GM21526 (cell line): ENCODE measurements around the gene GRIK3.
"Not testable (repeated sequence)": the region's sequence is repeated elsewhere in the genome, so short reads cannot be mapped to it uniquely, and the experiment has no call there.

Experiments used
- ATAC-seq: cut with Tn5 transposase; IDR thresholded peaks from one replicate; pipeline ENCODE4 v1.9.1; 2021; ENCODE audit warnings: moderate library complexity; ENCODE audit not compliant: unreplicated experiment, low FRiP score

The GRIK3 gene

GRCh38 chr1:36913484-36914060 is 120.7 kb downstream of the GRIK3 start:
- ATAC-seq, result no peak

GRCh38 chr1:36913016-36913415 is 121.3 kb downstream of the GRIK3 start:
- no peak for ATAC-seq

GRCh38 chr1:36912365-36912865 is 121.9 kb downstream of the GRIK3 start:
- no peak for ATAC-seq

DNA sequence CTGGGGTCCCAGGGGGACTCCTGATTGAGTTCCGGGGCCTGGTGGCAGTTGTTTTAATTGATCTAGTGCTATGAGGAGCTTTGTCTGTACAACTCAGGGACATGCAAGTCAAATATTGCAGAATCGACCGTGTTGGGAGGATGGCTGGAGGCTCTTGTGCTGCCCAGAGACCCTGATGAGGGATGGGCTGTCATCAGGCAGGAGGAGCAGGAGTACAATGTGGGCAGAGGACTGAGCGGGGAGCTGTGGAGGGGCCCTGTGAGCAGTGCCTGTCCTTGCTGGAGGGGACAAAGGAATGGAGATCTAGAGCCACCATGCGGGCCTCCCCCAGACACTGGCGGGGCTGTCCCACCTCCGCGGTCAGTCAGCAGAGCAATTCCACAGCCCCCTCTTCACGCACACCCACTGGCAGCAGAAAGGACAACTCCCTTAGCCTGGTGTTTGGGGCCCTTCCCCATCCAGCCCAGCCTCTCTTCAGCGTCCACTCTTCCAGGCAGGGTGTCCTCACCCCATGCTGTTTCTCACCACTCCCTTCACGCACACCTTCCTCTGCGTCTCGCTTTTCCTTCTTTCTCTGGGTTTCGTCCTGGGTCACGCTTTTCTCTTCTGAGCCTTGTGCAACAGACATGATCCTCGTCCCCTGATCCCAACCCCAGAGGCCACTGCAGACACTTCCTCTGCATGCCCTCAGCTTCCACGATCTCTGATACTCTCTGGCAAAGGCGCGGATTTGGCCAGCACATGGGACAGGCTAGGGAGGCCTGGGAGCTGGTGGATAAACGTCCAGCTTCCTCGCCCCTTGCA is 122.6 kb downstream of the GRIK3 start:
- ATAC-seq, result no peak

DNA sequence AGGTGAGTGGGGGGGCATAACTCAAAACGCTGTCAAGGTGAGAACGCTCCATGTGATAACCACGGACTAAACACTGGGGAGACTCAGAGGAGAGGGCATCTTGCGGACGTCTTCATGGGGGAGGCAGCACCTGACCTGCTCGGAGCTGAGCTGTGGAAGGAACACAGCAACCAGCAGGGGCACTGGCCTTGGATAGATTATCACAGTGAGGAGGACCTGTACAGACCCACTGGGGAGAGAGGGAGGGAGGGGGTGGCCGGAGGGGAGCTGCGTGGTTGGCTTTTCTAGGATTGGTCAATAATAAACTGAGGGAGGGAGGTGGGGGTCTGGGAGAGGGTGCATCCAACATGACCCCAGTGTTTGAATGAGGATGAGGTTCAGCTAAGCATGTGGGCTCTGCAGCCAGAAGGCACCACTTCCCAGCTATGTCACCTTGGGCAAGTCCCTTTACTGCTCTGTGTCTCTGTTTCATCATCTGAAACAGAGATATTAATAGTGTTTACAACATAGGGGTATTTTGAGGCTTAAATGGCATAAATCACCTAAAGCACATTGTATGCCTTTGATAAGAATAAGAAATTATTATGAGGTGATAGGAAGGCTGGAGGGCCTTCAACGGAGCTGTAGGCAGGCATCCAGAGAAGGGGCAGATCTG is 123.3 kb downstream of the GRIK3 start:
- ATAC-seq, result no peak

- no peak for ATAC-seq
Measured at GRCh38 chr1:36909946-36910725, 124.2 kb downstream of the GRIK3 start.

DNA sequence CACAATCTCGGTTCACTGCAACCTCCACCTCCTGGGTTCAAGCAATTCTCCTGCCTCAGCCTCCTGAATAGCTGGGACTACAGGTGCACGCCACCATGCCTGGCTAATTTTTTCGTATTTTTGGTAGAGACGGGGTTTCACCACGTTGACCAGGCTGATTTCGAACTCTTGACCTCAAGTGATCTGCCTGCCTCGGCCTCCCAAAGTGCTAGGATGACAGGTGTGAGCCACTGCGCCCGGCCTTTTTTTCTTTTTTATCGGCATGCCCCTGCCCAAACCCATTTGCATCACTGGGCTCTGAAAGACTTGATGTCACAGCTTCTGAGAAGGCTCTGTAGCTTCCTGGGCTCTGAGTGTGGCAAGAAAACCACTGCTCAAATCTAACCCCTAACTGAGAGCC is 125.0 kb downstream of the GRIK3 start:
- not testable (repeated sequence) for ATAC-seq

DNA sequence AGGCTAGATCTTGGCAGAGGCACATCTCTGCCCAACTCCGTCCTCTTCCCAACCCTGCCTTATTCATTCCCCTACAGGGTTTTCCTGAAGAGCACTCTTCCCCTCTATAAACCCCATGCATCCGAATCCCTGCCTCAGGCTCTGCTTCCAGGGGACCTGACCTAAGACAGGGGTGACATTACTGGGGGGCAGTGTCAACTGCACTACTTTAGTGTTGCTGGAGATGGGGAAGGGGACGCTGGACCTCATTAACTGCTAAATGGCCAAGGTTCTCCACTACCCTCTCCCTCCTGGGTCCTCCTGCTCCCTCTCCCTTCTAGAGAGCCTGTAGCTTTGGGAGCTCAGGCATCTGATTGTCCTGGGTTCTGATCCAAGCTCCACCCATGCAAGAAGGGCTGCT is 126.2 kb downstream of the GRIK3 start:
- no peak for ATAC-seq

- no peak for ATAC-seq
Measured at GRCh38 chr1:36906555-36906954, 127.8 kb downstream of the GRIK3 start.

DNA sequence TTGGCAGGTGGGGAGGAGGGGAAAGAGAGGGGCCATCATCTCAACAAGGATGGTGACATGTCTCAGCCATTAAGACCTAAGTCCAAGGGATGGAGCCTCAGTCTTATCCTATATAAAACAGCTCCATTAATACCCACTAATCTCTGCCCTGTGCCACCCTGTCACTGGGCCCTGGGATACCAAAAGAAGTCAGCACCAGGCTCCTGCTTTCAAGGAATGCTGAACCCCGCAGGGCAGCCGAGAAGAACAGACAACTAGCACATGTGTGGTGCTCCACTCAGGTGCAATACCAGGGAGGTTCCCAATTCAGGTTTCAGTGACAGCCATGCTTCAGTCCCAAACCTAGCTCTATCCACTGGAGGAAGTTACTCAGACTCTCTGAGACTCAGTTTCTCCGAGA is 128.4 kb downstream of the GRIK3 start:
- no peak for ATAC-seq

DNA sequence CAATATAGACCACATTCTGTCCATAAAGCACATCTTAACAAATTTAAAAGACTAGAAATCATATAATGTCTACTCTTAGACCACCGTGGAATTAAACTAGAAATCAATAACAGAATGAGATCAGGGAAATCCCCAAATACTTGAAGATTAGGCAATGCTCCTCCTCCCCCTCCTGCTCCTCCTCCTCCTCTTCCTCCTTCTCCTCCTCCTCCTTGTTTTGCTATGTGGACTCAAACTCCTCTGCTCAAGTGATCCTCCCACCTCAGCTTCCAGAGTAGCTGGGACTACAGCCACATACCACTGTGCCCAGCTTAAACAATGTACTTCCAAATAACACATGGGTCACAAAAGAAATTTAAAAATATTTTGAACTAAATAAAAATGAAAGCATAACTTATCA is 134.2 kb downstream of the GRIK3 start:
- no peak for ATAC-seq

GRCh38 chr1:36897813-36898212 is 136.5 kb downstream of the GRIK3 start:
- ATAC-seq, result not testable (repeated sequence)

GRCh38 chr1:36894824-36895223 is 139.5 kb downstream of the GRIK3 start:
- no peak for ATAC-seq

DNA sequence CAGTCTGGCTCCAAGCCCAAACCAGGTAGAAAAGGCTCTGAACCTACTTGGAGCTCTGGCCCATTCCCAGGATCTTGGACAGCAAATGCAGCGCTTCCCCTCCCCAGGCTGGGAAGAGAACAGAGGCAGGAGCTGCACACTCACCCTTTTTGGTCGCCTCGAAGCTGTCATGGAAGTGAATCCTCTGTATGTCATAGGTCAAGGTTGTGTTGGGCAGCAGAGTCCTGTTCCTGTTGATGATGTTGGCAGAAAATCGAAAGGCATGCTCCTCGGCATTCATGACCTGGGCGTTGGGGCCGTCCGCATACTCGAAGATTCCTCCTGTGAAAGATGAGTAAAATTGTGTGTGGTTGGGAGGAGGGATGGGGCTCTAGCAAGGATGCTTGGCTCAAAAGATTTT is 143.5 kb downstream of the GRIK3 start:
- no peak for ATAC-seq

GRCh38 chr1:36889478-36890226 is 144.7 kb downstream of the GRIK3 start:
- ATAC-seq, result no peak

DNA sequence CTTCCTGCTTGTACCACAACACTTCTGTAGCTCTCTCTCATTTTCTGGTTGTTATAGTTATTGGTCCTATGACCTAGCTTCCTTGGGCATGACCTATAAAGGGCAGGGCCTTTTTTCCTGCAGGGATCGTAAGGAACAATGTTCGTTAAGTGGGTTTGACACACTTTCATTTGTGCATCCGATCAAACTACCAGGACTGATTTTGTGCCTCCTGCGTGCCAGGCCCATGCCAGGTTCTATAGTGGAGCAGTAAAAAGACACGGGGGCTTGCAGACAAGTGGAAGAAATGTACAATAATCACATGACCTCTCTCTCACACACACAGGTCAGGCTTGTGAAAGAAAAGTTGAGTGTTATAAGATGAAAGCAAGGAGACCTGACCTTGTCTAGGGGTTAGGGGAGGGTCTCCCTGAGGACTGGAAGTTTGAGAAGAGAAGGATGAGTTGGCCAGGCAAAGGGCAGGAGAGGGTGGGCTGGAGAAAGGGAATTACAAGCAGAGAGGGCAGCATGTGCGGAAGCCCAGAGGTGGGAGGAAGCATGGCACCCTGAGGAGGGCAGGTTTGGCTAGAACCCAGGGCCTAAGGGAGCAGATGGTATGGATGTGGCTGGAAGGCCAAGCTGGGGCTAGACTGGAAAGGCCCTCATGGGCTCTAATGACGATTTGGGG is 145.4 kb downstream of the GRIK3 start:
- no peak for ATAC-seq

DNA sequence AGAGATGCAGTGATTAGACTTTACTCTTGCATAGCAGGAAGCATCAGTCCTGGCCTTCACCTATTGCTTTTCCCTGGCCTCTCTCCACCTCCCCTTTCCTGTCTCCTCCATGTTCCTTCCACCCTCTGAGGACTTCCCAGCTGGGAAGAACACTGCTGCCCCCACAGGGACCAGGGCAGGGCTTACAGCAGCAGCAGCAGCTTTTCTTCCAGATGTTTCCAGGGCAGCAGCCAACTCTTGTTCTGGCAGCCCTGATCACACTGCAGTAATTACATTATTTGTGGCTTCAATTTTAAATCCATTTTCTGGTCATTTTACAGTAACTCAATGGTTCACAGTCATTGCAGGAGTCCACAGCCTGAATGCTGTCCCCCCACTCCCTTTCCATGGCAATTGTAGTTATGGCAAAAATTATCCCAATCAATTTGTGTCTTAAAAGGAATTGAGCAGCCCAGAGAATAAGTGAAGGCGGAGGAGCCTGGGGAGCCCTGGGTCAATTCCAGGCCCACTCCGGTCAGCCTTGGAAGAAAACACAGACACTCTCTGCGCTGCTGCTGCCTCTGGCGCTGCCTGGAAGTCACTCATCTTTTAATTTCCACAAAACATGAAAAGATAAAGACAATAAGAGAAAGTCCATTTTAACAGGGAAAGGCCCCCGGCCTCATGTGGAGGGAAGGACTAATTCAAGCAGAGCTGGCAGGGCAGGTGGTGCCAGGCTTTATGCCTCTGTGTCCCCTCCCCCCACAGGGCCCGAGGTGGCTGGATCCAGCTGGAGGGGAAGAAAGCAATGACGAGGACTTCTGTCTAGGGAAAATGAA is 148.6 kb downstream of the GRIK3 start:
- ATAC-seq, result no peak

DNA sequence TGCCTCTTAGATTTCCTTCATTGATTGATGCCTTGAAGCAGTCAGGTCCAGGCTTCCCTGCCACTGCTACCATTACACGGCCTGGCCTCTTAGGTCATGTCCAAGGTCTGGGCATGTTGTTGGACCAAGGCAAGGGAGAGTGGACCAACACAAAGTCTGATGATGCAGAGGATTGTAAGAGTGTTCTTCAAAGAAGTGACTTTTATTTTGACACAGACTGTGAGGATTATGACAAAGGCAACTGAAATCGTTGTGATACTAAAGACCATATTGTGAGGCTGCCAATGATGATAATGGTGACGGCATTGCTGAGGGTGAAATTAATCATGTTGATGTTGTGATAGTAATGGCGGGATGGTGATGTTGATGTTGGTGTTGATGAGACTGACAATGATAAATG is 149.5 kb downstream of the GRIK3 start:
- ATAC-seq, result no peak
